Hepatocyte (in vitro differentiated cells): Measurements from ENCODE around the gene CDK19. TPM values are rescaled to one million over a fixed set of nuclear protein-coding genes. Genes with fewer than 3 reads are reported as not detected.

ENCODE experiments used
- DNase-seq: peaks from one replicate; pipeline ENCODE4 v3.0.0-alpha.2; 2016; ENCODE audit warnings: low spot score
- H2AFZ ChIP-seq: fragments of 200-600 bp; sonication (generic); 2 replicates; pipeline ENCODE4 v1.6.0; 2016; ENCODE audit warnings: antibody characterized with exemption, mild to moderate bottlenecking
- H3K27ac ChIP-seq: fragments of 200-600 bp; sonication (generic); 2 replicates; pipeline ENCODE4 v1.5.1; 2016; ENCODE audit warnings: mild to moderate bottlenecking
- H3K27me3 ChIP-seq: fragments of 200-600 bp; sonication (generic); 2 replicates; pipeline ENCODE4 v1.6.1; 2016
- H3K36me3 ChIP-seq: fragments of 200-600 bp; sonication (generic); replicated peaks from 2 replicates; pipeline ENCODE4 v1.5.1; 2016; ENCODE audit warnings: low read depth; ENCODE audit not compliant: insufficient read depth
- H3K4me1 ChIP-seq: fragments of 200-600 bp; sonication (generic); 2 replicates; pipeline ENCODE4 v1.5.1; 2016; ENCODE audit warnings: mild to moderate bottlenecking, moderate library complexity; ENCODE audit not compliant: insufficient read depth
- H3K4me2 ChIP-seq: fragments of 200-600 bp; sonication (generic); 2 replicates; pipeline ENCODE4 v1.6.0; 2016
- H3K4me3 ChIP-seq: fragments of 200-600 bp; sonication (generic); 2 replicates; pipeline ENCODE4 v1.5.1; 2016; ENCODE audit warnings: mild to moderate bottlenecking
- H3K79me2 ChIP-seq: fragments of 200-600 bp; sonication (generic); 2 replicates; pipeline ENCODE4 v1.6.0; 2017; ENCODE audit warnings: mild to moderate bottlenecking
- H3K9me2 ChIP-seq: fragments of 200-600 bp; sonication (generic); replicated peaks from 2 replicates; pipeline ENCODE4 v1.6.0; 2017; ENCODE audit warnings: mild to moderate bottlenecking; ENCODE audit not compliant: insufficient read depth
- H3K9me3 ChIP-seq: fragments of 200-600 bp; sonication (generic); 2 replicates; pipeline ENCODE4 v1.5.1; 2016; ENCODE audit warnings: low read depth, mild to moderate bottlenecking
- H4K20me1 ChIP-seq: fragments of 200-600 bp; sonication (generic); 2 replicates; pipeline ENCODE4 v1.6.0; 2016; ENCODE audit warnings: mild to moderate bottlenecking; ENCODE audit not compliant: insufficient read depth, poor library complexity, severe bottlenecking
- EZH2 ChIP-seq: fragments of 200-600 bp; sonication (generic); IDR thresholded peaks from 2 replicates; pipeline ENCODE4 v1.6.1; 2016; ENCODE audit warnings: antibody characterized with exemption, mild to moderate bottlenecking, borderline replicate concordance
- EZH2phosphoT487 ChIP-seq: fragments of 200-600 bp; sonication (generic); IDR thresholded peaks from one replicate; pipeline ENCODE4 v1.6.1; 2018; ENCODE audit warnings: antibody characterized with exemption, mild to moderate bottlenecking, low read depth, moderate library complexity; ENCODE audit not compliant: unreplicated experiment, severe bottlenecking
- WGBS: methylation state at CpG from one replicate; pipeline ENCODE4 v1.1.6; 2016; ENCODE audit warnings: low lambda C conversion rate; ENCODE audit errors: missing lambda C conversion rate; 5-methylcytosine and 5-hydroxymethylcytosine counted together
- polyA plus RNA-seq: library from polyadenylated mRNA; unstranded; fragments of >200 nt; fragmentation: Nextera tagmentation; extraction: Ambion mirVana; gene quantifications from 2 replicates; pipeline ENCODE4 v1.2.1, GENCODE V29; 2016
- total RNA-seq: library from RNA; depleted of rRNA; stranded (reverse); fragments of >200 nt; gene quantifications from 2 replicates; pipeline ENCODE4 v1.2.3, GENCODE V29; 2014
- TF ChIP-seq, protein P1 (sequence below): fragments of 200-600 bp; sonication (generic); IDR thresholded peaks from 2 replicates; pipeline ENCODE4 v1.5.1; 2016; ENCODE audit warnings: antibody characterized with exemption, mild to moderate bottlenecking; ENCODE audit not compliant: poor library complexity

Gene CDK19
- total and polyA plus RNA-seq, 2 experiments from 2014 or later = 7.3 to 18.6 TPM

DNA sequence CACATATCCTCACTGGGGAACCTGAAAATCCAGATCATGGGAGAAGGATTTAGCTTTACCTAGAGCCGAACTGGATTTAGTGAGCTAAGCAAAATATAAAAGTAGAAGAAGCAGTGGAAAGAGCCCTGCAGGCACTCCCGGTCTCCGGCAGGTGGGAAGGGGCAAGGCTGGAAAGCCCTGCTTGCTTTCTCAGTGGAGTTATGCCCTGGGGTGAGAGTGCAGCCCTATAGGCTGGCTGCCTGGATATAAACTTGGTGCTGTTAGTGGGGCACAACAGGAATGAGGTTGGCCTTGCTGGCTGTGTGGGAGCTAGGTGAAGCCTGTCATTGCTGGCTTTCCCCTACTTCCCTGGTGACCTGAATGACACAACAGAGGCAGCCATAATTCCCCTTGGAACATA, 122.0 kb downstream of the CDK19 start:
- Histone ChIP-seq H3K79me2 (peaks cover 60% of the 10 kb centered on the region), H3K4me2 (no peak overlapping the region), H3K27me3 (no peaks in the 10 kb centered on the region), H3K27ac (no peak overlapping the region), H3K9me3 (peaks cover 3% of the 10 kb centered on the region), H2AFZ (no peak overlapping the region), H3K9me2 (no peaks in the 10 kb centered on the region), H4K20me1 (no peaks in the 10 kb centered on the region), H3K4me1 (no peaks in the 10 kb centered on the region), H3K36me3 (no peaks in the 10 kb centered on the region), H3K4me3 (no peak overlapping the region)
- no peak for DNase-seq
- TF ChIP-seq EZH2phosphoT487 (no peak), EZH2 (no peak)
- TF ChIP-seq, protein P1, sequence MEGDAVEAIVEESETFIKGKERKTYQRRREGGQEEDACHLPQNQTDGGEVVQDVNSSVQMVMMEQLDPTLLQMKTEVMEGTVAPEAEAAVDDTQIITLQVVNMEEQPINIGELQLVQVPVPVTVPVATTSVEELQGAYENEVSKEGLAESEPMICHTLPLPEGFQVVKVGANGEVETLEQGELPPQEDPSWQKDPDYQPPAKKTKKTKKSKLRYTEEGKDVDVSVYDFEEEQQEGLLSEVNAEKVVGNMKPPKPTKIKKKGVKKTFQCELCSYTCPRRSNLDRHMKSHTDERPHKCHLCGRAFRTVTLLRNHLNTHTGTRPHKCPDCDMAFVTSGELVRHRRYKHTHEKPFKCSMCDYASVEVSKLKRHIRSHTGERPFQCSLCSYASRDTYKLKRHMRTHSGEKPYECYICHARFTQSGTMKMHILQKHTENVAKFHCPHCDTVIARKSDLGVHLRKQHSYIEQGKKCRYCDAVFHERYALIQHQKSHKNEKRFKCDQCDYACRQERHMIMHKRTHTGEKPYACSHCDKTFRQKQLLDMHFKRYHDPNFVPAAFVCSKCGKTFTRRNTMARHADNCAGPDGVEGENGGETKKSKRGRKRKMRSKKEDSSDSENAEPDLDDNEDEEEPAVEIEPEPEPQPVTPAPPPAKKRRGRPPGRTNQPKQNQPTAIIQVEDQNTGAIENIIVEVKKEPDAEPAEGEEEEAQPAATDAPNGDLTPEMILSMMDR = no peak
- WGBS = 83% methylated on average over 3 of the region's 3 CpGs

DNA sequence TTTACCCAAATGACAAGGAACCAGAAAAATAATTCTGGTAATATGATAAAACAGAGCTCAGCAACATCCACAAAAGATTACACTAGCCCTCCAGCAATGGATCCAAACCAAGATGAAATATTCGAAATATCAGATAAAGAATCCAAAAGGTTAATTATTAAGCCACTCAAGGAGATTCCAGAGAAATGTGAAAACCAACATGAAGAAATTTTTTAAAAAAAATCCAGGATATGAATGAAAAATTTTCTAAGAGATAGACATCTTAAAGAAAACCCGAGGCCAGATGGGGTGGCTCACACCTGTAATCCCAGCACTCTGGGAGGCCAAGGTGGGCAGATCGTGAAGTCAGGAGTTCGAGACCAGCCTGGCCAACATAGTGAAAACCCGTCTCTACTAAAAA, 124.4 kb downstream of the CDK19 start:
- DNase-seq = no peak
- H4K20me1 ChIP-seq = peaks cover 4% of the 10 kb centered on the region
- no peak overlapping the region for H3K27ac ChIP-seq
- no peak overlapping the region for H3K4me3 ChIP-seq
- H2AFZ ChIP-seq = no peak overlapping the region
- H3K4me1 ChIP-seq = no peaks in the 10 kb centered on the region
- no peaks in the 10 kb centered on the region for H3K36me3 ChIP-seq
- 93% methylated on average over 5 of the region's 5 CpGs for WGBS
- TF ChIP-seq EZH2phosphoT487 (no peak), EZH2 (no peak)
- TF ChIP-seq, protein P1 = no peak
- H3K4me2 ChIP-seq = no peak overlapping the region
- peaks cover 43% of the 10 kb centered on the region for H3K79me2 ChIP-seq
- no peaks in the 10 kb centered on the region for H3K9me3 ChIP-seq
- H3K27me3 ChIP-seq = no peaks in the 10 kb centered on the region
- no peaks in the 10 kb centered on the region for H3K9me2 ChIP-seq

DNA sequence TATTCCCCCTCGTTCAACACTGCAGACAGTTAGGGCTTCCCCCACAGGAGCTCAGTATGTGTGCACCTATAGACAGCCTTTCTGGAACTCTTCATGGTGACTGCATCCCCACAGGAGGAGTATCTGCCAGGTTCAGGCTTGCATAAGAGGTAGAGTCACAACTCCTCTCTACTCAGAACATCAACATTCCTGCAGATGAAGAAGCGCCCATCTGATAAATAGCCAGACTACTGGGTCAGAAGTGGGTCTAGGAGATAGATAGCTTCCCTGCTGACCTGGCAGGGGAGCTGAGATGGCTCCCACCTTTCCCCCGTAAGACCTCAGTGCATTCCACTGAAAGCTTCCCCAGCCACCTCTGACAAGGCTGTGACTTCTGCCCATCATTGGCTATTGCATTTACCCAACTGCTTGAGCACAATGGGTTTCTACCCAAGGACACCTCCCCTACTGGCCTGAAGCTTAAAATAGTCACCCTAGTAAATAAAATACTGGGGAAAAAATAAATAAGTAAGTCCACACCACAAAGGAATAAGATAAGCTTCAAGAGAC, 125.1 kb downstream of the CDK19 start:
- H3K4me3 ChIP-seq = no peak overlapping the region
- H2AFZ ChIP-seq = no peak overlapping the region
- H3K9me3 ChIP-seq = no peaks in the 10 kb centered on the region
- 91% methylated on average over 3 of the region's 3 CpGs for WGBS
- H3K9me2 ChIP-seq = no peaks in the 10 kb centered on the region
- H3K4me1 ChIP-seq = no peaks in the 10 kb centered on the region
- no peak overlapping the region for H3K27ac ChIP-seq
- H3K79me2 ChIP-seq = peaks cover 40% of the 10 kb centered on the region
- no peak overlapping the region for H3K4me2 ChIP-seq
- no peaks in the 10 kb centered on the region for H3K36me3 ChIP-seq
- no peaks in the 10 kb centered on the region for H3K27me3 ChIP-seq
- H4K20me1 ChIP-seq = peaks cover 4% of the 10 kb centered on the region
- no peak for DNase-seq
- TF ChIP-seq, protein P1 = no peak
- TF ChIP-seq EZH2 (no peak), EZH2phosphoT487 (no peak)
